HG02798 (cell line): ENCODE results near the gene CLCNKA.
"Not testable (repeated sequence)": the region's sequence is repeated elsewhere in the genome, so short reads cannot be mapped to it uniquely, and the experiment has no call there.

Experiments
- ATAC-seq: cut with Tn5 transposase; IDR thresholded peaks from one replicate; pipeline ENCODE4 v1.9.1; 2021; ENCODE audit warnings: mild to moderate bottlenecking; ENCODE audit not compliant: unreplicated experiment, poor library complexity

Gene CLCNKA

GRCh38 chr1:16015960-16016901, 5.6 kb upstream of the CLCNKA start:
- ATAC-seq = no peak

- ATAC-seq = no peak
Observed at GRCh38 chr1:16017076-16017460, 4.8 kb upstream of the CLCNKA start.

- no peak for ATAC-seq
Observed at GRCh38 chr1:16017461-16018303, 4.2 kb upstream of the CLCNKA start, which contains the start of gene HSPB7. HSPB7 (minus strand) TSS chr1:16018043; CDS start chr1:16017963, 80 bp downstream.

- ATAC-seq = no peak
Observed at GRCh38 chr1:16018308-16018707, 3.5 kb upstream of the CLCNKA start.

- ATAC-seq = no peak
Observed at GRCh38 chr1:16018749-16019643, 2.8 kb upstream of the CLCNKA start.

GRCh38 chr1:16019644-16020277, 2.1 kb upstream of the CLCNKA start:
- ATAC-seq = no peak

GRCh38 chr1:16020325-16020724, 1.5 kb upstream of the CLCNKA start:
- ATAC-seq = no peak

GRCh38 chr1:16020878-16021277, 958 bp upstream of the CLCNKA start:
- not testable (repeated sequence) for ATAC-seq

GRCh38 chr1:16022393-16022792, 557 bp downstream of the CLCNKA start:
- ATAC-seq = no peak

GRCh38 chr1:16023050-16023653, 1.3 kb downstream of the CLCNKA start:
- no peak for ATAC-seq

- ATAC-seq = not testable (repeated sequence)
Observed at GRCh38 chr1:16026302-16026701, 4.5 kb downstream of the CLCNKA start.

- ATAC-seq = no peak
Observed at GRCh38 chr1:16026723-16027484, 5.1 kb downstream of the CLCNKA start.

GRCh38 chr1:16028237-16029002, 6.6 kb downstream of the CLCNKA start:
- ATAC-seq = no peak

- ATAC-seq = not testable (repeated sequence)
Observed at GRCh38 chr1:16029003-16029268, 7.1 kb downstream of the CLCNKA start.

GRCh38 chr1:16029288-16029687, 7.5 kb downstream of the CLCNKA start:
- ATAC-seq = no peak

GRCh38 chr1:16031551-16031950, 9.7 kb downstream of the CLCNKA start:
- no peak for ATAC-seq

GRCh38 chr1:16032388-16033102, 10.7 kb downstream of the CLCNKA start:
- ATAC-seq = peak; percentile 70
